DND-41 (cell line): ENCODE results near the gene HAO1.

ENCODE experiments used
- ATAC-seq: fragments of 200-7000 bp; cut with Tn5 transposase; 3 replicates; pipeline ENCODE4 v1.9.1; 2021; ENCODE audit warnings: low read depth; ENCODE audit not compliant: insufficient read depth
- DNase-seq: peaks from one replicate; pipeline ENCODE4 v3.0.0-alpha.2; 2020
- H2AFZ ChIP-seq: 2 replicates; pipeline ENCODE4 v1.6.0; 2012; ENCODE audit warnings: low read depth, low read length
- H3K27ac ChIP-seq: 2 replicates; pipeline ENCODE4 v1.5.1; 2012; ENCODE audit warnings: low read length, inconsistent platforms
- H3K27me3 ChIP-seq: fragments of 200-600 bp; sonication (generic); 2 replicates; pipeline ENCODE4 v1.6.0; 2012; ENCODE audit warnings: low read length, mild to moderate bottlenecking, inconsistent platforms; ENCODE audit not compliant: insufficient read depth, poor library complexity
- H3K36me3 ChIP-seq: 2 replicates; pipeline ENCODE4 v1.5.1; 2012; ENCODE audit warnings: low read length, inconsistent platforms; ENCODE audit not compliant: insufficient read depth
- H3K4me1 ChIP-seq: 2 replicates; pipeline ENCODE4 v1.5.1; 2012; ENCODE audit warnings: mild to moderate bottlenecking, low read length; ENCODE audit not compliant: insufficient read depth
- H3K4me2 ChIP-seq: 2 replicates; pipeline ENCODE4 v1.6.0; 2012; ENCODE audit warnings: mild to moderate bottlenecking, moderate library complexity, low read length, inconsistent platforms; ENCODE audit not compliant: insufficient read depth
- H3K4me3 ChIP-seq, 2 experiments: fragments of 200-600 bp in 1 of 2; shearing (Covaris generic) in 1 of 2; 2 replicates each; pipeline ENCODE4 v1.5.1; 2012 to 2016; ENCODE audit warnings: inconsistent platforms in 2 of 2, low read length in 2 of 2, mild to moderate bottlenecking in 2 of 2, low read depth in 1 of 2, moderate library complexity in 1 of 2
- H3K79me2 ChIP-seq: 2 replicates; pipeline ENCODE4 v1.6.0; 2012; ENCODE audit warnings: low read length, inconsistent platforms; ENCODE audit not compliant: insufficient read depth
- H3K9ac ChIP-seq: 2 replicates; pipeline ENCODE4 v1.6.0; 2012; ENCODE audit warnings: low read depth, mild to moderate bottlenecking, inconsistent platforms, low read length, moderate library complexity
- H3K9me3 ChIP-seq: 2 replicates; pipeline ENCODE4 v1.5.1; 2012; ENCODE audit warnings: low read length, moderate library complexity, mild to moderate bottlenecking, inconsistent platforms; ENCODE audit not compliant: insufficient read depth, severe bottlenecking
- H4K20me1 ChIP-seq: 2 replicates; pipeline ENCODE4 v1.6.0; 2012; ENCODE audit warnings: low read length; ENCODE audit not compliant: insufficient read depth
- EZH2 ChIP-seq: IDR thresholded peaks from 3 replicates; pipeline ENCODE4 v1.6.1; 2012; ENCODE audit warnings: borderline replicate concordance, low read depth, mild to moderate bottlenecking, moderate library complexity, low read length, inconsistent platforms; ENCODE audit not compliant: severe bottlenecking
- TF ChIP-seq, protein P1 (sequence below): IDR thresholded peaks from 2 replicates; pipeline ENCODE4 v1.5.1; 2012; ENCODE audit warnings: borderline replicate concordance, low read length, moderate library complexity, mild to moderate bottlenecking; ENCODE audit not compliant: poor library complexity, severe bottlenecking; ENCODE audit errors: extremely low read depth

The HAO1 gene

DNA sequence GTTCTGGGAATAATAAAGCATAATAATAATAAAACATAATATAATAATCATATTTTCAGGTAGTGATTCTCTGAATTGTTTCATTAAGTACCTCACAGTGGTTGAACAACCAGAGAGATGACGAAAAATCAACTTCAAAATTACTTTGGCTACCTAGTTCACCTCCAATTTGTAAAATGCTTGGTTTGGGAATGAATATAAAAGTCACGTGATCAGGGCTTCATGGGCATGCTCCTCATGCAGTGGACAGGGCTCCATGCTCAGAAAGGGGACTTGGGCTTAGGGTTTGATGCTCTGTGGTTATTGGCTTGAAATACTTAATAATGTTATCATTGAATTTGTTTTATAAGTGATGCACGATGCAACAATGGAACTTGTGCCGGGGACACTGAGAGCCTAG lies 58.2 kb downstream of the HAO1 start:
- H3K4me1 ChIP-seq, result no peaks in the 10 kb centered on the region
- no peak overlapping the region for H3K4me2 ChIP-seq
- H4K20me1 ChIP-seq, result no peaks in the 10 kb centered on the region
- H3K4me3 ChIP-seq, result no peak overlapping the region
- H2AFZ ChIP-seq, result no peak overlapping the region
- TF ChIP-seq, protein P1, sequence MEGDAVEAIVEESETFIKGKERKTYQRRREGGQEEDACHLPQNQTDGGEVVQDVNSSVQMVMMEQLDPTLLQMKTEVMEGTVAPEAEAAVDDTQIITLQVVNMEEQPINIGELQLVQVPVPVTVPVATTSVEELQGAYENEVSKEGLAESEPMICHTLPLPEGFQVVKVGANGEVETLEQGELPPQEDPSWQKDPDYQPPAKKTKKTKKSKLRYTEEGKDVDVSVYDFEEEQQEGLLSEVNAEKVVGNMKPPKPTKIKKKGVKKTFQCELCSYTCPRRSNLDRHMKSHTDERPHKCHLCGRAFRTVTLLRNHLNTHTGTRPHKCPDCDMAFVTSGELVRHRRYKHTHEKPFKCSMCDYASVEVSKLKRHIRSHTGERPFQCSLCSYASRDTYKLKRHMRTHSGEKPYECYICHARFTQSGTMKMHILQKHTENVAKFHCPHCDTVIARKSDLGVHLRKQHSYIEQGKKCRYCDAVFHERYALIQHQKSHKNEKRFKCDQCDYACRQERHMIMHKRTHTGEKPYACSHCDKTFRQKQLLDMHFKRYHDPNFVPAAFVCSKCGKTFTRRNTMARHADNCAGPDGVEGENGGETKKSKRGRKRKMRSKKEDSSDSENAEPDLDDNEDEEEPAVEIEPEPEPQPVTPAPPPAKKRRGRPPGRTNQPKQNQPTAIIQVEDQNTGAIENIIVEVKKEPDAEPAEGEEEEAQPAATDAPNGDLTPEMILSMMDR, result no peak
- TF ChIP-seq EZH2, result no peak
- H3K36me3 ChIP-seq, result no peaks in the 10 kb centered on the region
- ATAC-seq (no peak), DNase-seq (no peak)
- no peak overlapping the region for H3K9ac ChIP-seq
- H3K79me2 ChIP-seq, result no peaks in the 10 kb centered on the region
- H3K9me3 ChIP-seq, result no peaks in the 10 kb centered on the region
- no peak overlapping the region for H3K27ac ChIP-seq
- peaks cover 9% of the 10 kb centered on the region for H3K27me3 ChIP-seq

- H3K9me3 ChIP-seq, result no peaks in the 10 kb centered on the region
- no peak overlapping the region for H3K9ac ChIP-seq
- H2AFZ ChIP-seq, result no peak overlapping the region
- H3K4me2 ChIP-seq, result no peak overlapping the region
- H3K36me3 ChIP-seq, result no peaks in the 10 kb centered on the region
- no peaks in the 10 kb centered on the region for H4K20me1 ChIP-seq
- no peak overlapping the region for H3K4me3 ChIP-seq
- DNase-seq (no peak), ATAC-seq (no peak)
- peaks cover 9% of the 10 kb centered on the region for H3K27me3 ChIP-seq
- H3K4me1 ChIP-seq, result no peaks in the 10 kb centered on the region
- TF ChIP-seq, protein P1, result no peak
- no peak overlapping the region for H3K27ac ChIP-seq
- no peaks in the 10 kb centered on the region for H3K79me2 ChIP-seq
Measured at GRCh38 chr20:7881551-7881950, 58.7 kb downstream of the HAO1 start.

GRCh38 chr20:7879883-7880282 lies 60.4 kb downstream of the HAO1 start:
- Histone ChIP-seq H3K4me3 (no peak overlapping the region), H3K9me3 (no peaks in the 10 kb centered on the region), H3K27ac (no peak overlapping the region), H3K27me3 (peaks cover 9% of the 10 kb centered on the region), H2AFZ (no peak overlapping the region), H3K79me2 (no peaks in the 10 kb centered on the region), H3K36me3 (no peaks in the 10 kb centered on the region), H3K4me1 (no peaks in the 10 kb centered on the region), H4K20me1 (no peaks in the 10 kb centered on the region), H3K4me2 (no peak overlapping the region), H3K9ac (no peak overlapping the region)
- no peak for ATAC-seq
- no peak for DNase-seq
- no peak for TF ChIP-seq EZH2
- TF ChIP-seq, protein P1, result no peak

DNA sequence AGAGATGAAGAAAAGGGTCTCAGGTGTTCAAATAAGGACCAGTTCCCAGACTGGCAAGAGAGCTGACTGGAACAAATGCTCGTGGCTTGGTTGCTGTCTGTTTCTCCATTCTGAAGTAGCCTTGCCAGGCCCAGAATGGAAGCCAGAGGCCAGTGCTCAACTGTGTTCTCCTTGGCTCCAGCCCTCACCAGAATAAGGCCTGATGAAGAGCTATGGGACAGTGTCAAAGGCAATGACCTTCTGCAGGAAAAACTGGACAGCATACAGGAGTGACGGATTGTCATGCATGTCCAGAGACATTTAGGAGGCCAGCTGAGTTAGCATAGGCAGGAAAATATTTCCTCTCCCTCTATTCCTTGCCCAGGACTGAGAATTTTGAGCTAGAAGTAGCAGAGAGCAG lies 72.2 kb downstream of the HAO1 start:
- H3K4me3 ChIP-seq, result no peak overlapping the region
- no peak overlapping the region for H3K4me2 ChIP-seq
- no peak overlapping the region for H2AFZ ChIP-seq
- H3K79me2 ChIP-seq, result no peaks in the 10 kb centered on the region
- ATAC-seq (no peak), DNase-seq (no peak)
- H3K27me3 ChIP-seq, result peaks cover 29% of the 10 kb centered on the region
- TF ChIP-seq, protein P1, result no peak
- TF ChIP-seq EZH2, result peak; percentile 48
- no peaks in the 10 kb centered on the region for H3K9me3 ChIP-seq
- no peaks in the 10 kb centered on the region for H3K4me1 ChIP-seq
- H3K9ac ChIP-seq, result no peak overlapping the region
- no peak overlapping the region for H3K27ac ChIP-seq
- no peaks in the 10 kb centered on the region for H3K36me3 ChIP-seq
- H4K20me1 ChIP-seq, result no peaks in the 10 kb centered on the region
